ENCODE measurements around the gene MID1IP1. TPM values are rescaled to one million over a fixed set of nuclear protein-coding genes. Genes with fewer than 3 reads are reported as not detected.

Gene MID1IP1
- polyA plus RNA-seq, 1 donor (not counting 4 experiments of a cell fraction or from before 2014, with no cell fraction given) = 45.4 TPM

DNA sequence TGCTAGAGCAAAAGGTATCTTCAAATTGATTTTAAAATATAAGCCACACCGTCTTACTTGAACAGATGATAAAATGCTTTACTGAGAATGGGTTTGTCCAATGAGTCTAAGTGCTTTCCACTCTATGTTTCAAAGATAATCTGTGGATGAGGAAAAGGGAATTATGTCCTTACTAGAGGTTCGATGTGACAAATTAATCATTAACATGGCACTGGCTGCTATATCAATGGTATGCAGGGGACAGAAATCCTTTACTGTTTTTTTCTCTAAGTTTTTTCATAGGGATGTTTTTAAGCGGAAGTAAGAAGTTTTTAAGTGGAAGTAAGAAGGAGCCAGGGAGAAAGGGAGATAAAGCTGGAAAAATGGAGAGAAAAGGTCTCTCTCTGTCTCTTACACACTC is 38.0 kb downstream of the MID1IP1 start:
- no peak overlapping the region for H3K4me2 ChIP-seq (ENCODE audit: control insufficient read depth, extremely low read depth, insufficient read depth, low read depth, low read length)
- no peak overlapping the region for H2AFZ ChIP-seq (ENCODE audit: control insufficient read depth, low read length)
- H3K27me3 ChIP-seq (ENCODE audit: control insufficient read depth, extremely low read depth, insufficient read depth, low read length) = no peaks in the 10 kb centered on the region
- H3K4me3 ChIP-seq (ENCODE audit: control insufficient read depth in 2 of 3, extremely low read depth in 1 of 3, insufficient read depth in 2 of 3, low read depth in 1 of 3, low read length in 3 of 3) = no peak overlapping the region
- no peaks in the 10 kb centered on the region for H3K9me3 ChIP-seq (ENCODE audit: control insufficient read depth, low read depth, low read length)
- no peaks in the 10 kb centered on the region for H3K9me1 ChIP-seq (ENCODE audit: control insufficient read depth, extremely low read depth, insufficient read depth, low read length)
- no peak overlapping the region for H3K9ac ChIP-seq (ENCODE audit: control insufficient read depth, extremely low read depth, insufficient read depth, low read length)
- dilution Hi-C loops (cut with MboI; ENCODE audit: extremely low pct_ligation_motif_present, low sequenced_read_pairs) = no loop called here
- no peaks in the 10 kb centered on the region for H3K4me1 ChIP-seq (ENCODE audit: control insufficient read depth, extremely low read depth, insufficient read depth, low read length)
- FAIRE-seq (no peak), DNase-seq (ENCODE audit: low read depth, low spot score) (no peak)
- H3K36me3 ChIP-seq (ENCODE audit: control insufficient read depth in 2 of 2, extremely low read depth in 1 of 2, insufficient read depth in 2 of 2, low read length in 2 of 2) = no peaks in the 10 kb centered on the region
- no peaks in the 10 kb centered on the region for H3K79me2 ChIP-seq (ENCODE audit: control insufficient read depth, insufficient read depth, low read length)
- H4K20me1 ChIP-seq (ENCODE audit: control insufficient read depth, extremely low read depth, insufficient read depth, low read length) = no peaks in the 10 kb centered on the region
- TF ChIP-seq, protein P1, sequence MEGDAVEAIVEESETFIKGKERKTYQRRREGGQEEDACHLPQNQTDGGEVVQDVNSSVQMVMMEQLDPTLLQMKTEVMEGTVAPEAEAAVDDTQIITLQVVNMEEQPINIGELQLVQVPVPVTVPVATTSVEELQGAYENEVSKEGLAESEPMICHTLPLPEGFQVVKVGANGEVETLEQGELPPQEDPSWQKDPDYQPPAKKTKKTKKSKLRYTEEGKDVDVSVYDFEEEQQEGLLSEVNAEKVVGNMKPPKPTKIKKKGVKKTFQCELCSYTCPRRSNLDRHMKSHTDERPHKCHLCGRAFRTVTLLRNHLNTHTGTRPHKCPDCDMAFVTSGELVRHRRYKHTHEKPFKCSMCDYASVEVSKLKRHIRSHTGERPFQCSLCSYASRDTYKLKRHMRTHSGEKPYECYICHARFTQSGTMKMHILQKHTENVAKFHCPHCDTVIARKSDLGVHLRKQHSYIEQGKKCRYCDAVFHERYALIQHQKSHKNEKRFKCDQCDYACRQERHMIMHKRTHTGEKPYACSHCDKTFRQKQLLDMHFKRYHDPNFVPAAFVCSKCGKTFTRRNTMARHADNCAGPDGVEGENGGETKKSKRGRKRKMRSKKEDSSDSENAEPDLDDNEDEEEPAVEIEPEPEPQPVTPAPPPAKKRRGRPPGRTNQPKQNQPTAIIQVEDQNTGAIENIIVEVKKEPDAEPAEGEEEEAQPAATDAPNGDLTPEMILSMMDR (optimal IDR thresholded peaks at IDR 0.05 in 1 of 3, IDR thresholded peaks at IDR 0.05 in 1 of 3, conservative IDR thresholded peaks at IDR 0.05 in 1 of 3; ENCODE audit: extremely low read depth in 1 of 3, insufficient read depth in 2 of 3, low read length in 3 of 3) = no peak
- no peak for TF ChIP-seq EZH2 (IDR thresholded peaks at IDR 0.05; ENCODE audit: low read length)
- no peak overlapping the region for H3K27ac ChIP-seq (ENCODE audit: control insufficient read depth, insufficient read depth, low read length)

GRCh38 chrX:38839944-38840343 is 38.7 kb downstream of the MID1IP1 start:
- H3K36me3 ChIP-seq (ENCODE audit: control insufficient read depth in 2 of 2, extremely low read depth in 1 of 2, insufficient read depth in 2 of 2, low read length in 2 of 2) = no peaks in the 10 kb centered on the region
- no peaks in the 10 kb centered on the region for H3K9me1 ChIP-seq (ENCODE audit: control insufficient read depth, extremely low read depth, insufficient read depth, low read length)
- TF ChIP-seq EZH2 (IDR thresholded peaks at IDR 0.05; ENCODE audit: low read length) = no peak
- TF ChIP-seq, protein P1 (optimal IDR thresholded peaks at IDR 0.05 in 1 of 3, IDR thresholded peaks at IDR 0.05 in 1 of 3, conservative IDR thresholded peaks at IDR 0.05 in 1 of 3; ENCODE audit: extremely low read depth in 1 of 3, insufficient read depth in 2 of 3, low read length in 3 of 3) = no peak
- no peak overlapping the region for H2AFZ ChIP-seq (ENCODE audit: control insufficient read depth, low read length)
- dilution Hi-C loops (cut with MboI; ENCODE audit: extremely low pct_ligation_motif_present, low sequenced_read_pairs) = no loop called here
- no peaks in the 10 kb centered on the region for H3K27me3 ChIP-seq (ENCODE audit: control insufficient read depth, extremely low read depth, insufficient read depth, low read length)
- H3K27ac ChIP-seq (ENCODE audit: control insufficient read depth, insufficient read depth, low read length) = no peak overlapping the region
- no peak overlapping the region for H3K9ac ChIP-seq (ENCODE audit: control insufficient read depth, extremely low read depth, insufficient read depth, low read length)
- no peak overlapping the region for H3K4me3 ChIP-seq (ENCODE audit: control insufficient read depth in 2 of 3, extremely low read depth in 1 of 3, insufficient read depth in 2 of 3, low read depth in 1 of 3, low read length in 3 of 3)
- no peaks in the 10 kb centered on the region for H3K79me2 ChIP-seq (ENCODE audit: control insufficient read depth, insufficient read depth, low read length)
- no peak overlapping the region for H3K4me2 ChIP-seq (ENCODE audit: control insufficient read depth, extremely low read depth, insufficient read depth, low read depth, low read length)
- DNase-seq (ENCODE audit: low read depth, low spot score) (no peak), FAIRE-seq (no peak)
- H3K4me1 ChIP-seq (ENCODE audit: control insufficient read depth, extremely low read depth, insufficient read depth, low read length) = no peaks in the 10 kb centered on the region
- H3K9me3 ChIP-seq (ENCODE audit: control insufficient read depth, low read depth, low read length) = no peaks in the 10 kb centered on the region
- H4K20me1 ChIP-seq (ENCODE audit: control insufficient read depth, extremely low read depth, insufficient read depth, low read length) = no peaks in the 10 kb centered on the region

Measured in keratinocyte (primary cell).